Measurements from ENCODE around the gene MR1. TPM values are rescaled to one million over a fixed set of nuclear protein-coding genes. Genes with fewer than 3 reads are reported as not detected.

Gene MR1
- total and polyA plus RNA-seq, 2 of the 13 experiments (the other 11 are each of a cell fraction or from before 2014, with no cell fraction given), result 7.7 to 10.4 TPM

DNA sequence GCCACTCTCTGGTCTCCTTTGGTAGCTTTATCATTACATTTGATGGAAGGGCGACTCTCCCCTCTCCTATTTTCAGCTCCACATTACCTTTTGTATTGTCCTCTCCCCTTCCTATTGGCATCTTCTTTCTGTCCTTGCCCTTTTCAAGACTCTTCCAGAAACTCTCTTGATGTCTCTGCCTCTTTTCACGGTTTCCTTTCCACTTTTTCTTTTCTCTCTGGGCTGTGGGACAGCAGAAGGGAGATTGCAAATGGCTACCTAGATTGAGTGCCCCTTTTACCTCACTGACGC is 72.2 kb downstream of the MR1 start (continued):
- TF ChIP-seq, protein P1, sequence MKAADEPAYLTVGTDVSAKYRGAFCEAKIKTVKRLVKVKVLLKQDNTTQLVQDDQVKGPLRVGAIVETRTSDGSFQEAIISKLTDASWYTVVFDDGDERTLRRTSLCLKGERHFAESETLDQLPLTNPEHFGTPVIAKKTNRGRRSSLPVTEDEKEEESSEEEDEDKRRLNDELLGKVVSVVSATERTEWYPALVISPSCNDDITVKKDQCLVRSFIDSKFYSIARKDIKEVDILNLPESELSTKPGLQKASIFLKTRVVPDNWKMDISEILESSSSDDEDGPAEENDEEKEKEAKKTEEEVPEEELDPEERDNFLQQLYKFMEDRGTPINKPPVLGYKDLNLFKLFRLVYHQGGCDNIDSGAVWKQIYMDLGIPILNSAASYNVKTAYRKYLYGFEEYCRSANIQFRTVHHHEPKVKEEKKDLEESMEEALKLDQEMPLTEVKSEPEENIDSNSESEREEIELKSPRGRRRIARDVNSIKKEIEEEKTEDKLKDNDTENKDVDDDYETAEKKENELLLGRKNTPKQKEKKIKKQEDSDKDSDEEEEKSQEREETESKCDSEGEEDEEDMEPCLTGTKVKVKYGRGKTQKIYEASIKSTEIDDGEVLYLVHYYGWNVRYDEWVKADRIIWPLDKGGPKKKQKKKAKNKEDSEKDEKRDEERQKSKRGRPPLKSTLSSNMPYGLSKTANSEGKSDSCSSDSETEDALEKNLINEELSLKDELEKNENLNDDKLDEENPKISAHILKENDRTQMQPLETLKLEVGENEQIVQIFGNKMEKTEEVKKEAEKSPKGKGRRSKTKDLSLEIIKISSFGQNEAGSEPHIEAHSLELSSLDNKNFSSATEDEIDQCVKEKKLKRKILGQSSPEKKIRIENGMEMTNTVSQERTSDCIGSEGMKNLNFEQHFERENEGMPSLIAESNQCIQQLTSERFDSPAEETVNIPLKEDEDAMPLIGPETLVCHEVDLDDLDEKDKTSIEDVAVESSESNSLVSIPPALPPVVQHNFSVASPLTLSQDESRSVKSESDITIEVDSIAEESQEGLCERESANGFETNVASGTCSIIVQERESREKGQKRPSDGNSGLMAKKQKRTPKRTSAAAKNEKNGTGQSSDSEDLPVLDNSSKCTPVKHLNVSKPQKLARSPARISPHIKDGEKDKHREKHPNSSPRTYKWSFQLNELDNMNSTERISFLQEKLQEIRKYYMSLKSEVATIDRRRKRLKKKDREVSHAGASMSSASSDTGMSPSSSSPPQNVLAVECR (CRISPR knock-in tag; IDR thresholded peaks at IDR 0.05; ENCODE audit: borderline replicate concordance), result no peak
- no peak for TF ChIP-seq MAF1 (CRISPR knock-in tag; IDR thresholded peaks at IDR 0.05; ENCODE audit: borderline replicate concordance)

DNA sequence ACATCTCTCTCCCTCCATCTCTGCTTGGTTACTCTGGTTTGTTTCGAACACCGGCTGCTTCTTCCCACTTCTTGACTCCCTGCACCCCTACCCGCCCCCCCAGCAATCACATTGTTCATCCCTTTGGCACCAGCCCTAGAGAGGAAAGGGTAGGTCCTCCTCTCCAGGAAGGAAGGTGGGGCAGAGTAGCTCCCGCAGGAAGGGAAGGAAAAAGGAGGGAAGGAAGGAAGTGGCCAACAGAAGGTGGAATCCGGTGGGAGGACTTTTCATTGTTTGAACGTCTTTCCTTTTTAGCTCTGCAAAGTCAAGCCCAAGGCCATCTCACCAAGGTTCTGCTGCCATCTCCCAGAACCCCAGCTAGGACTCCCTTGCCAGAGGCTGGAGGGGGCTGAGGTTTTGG is 72.7 kb downstream of the MR1 start:
- Histone ChIP-seq H3K4me3 (replicated peaks in 1 of 3; ENCODE audit: insufficient read depth in 1 of 3, low read depth in 2 of 3, low read length in 3 of 3) (no peak overlapping the region), H3K79me2 (ENCODE audit: insufficient read depth, low read length) (no peaks in the 10 kb centered on the region), H3K4me2 (ENCODE audit: low read depth, low read length) (no peak overlapping the region), H3K36me3 (replicated peaks in 1 of 2; ENCODE audit: control insufficient read depth in 1 of 2, insufficient read depth in 2 of 2, low read length in 2 of 2) (no peaks in the 10 kb centered on the region), H3K27ac (ENCODE audit: extremely low read length, insufficient read depth, low read length) (no peak overlapping the region), H4K20me1 (ENCODE audit: insufficient read depth, low read length) (no peaks in the 10 kb centered on the region), H3K9me3 (ENCODE audit: low read length) (no peaks in the 10 kb centered on the region), H3K9ac (ENCODE audit: insufficient read depth, low read depth, low read length) (no peak overlapping the region), H3K27me3 (ENCODE audit: control insufficient read depth in 1 of 2, insufficient read depth in 2 of 2, low read length in 2 of 2) (peaks cover 0 to 11% of the 10 kb centered on the region in 2 experiments; a peak in 2 of 5 replicates), H2AFZ (ENCODE audit: low read length) (no peak overlapping the region), H3K4me1 (ENCODE audit: insufficient read depth, low read length) (peaks cover 93% of the 10 kb centered on the region)
- 49% methylated on average over 6 of the region's 6 CpGs for WGBS (ENCODE audit: low lambda C conversion rate)
- no peak for DNase-seq (ENCODE audit: low spot score)
- ChIA-PET CTCF (ENCODE audit: low intra/inter-chr PET ratio, low total read pairs) (no interaction called here), POLR2A (interaction anchor here (1.7 to 2.7 kb wide), 5 partner anchors 14 to 29 kb away, joined by 6 to 28 read pairs (median 7); partner anchors contain the start of gene IER5)
- intact Hi-C loops (cut with micrococcal nuclease; ENCODE audit: unreplicated experiment) (no loop called here), in situ Hi-C loops (cut with HindIII; ENCODE audit: extremely low pct_ligation_motif_present, low pct_unique_long_range_greater_than_20kb) (no loop called here)
- no peak for ATAC-seq
- FAIRE-seq, result no peak
- BruUV-seq (replicated peaks), result no TSS peak
- TF ChIP-seq, protein P2, sequence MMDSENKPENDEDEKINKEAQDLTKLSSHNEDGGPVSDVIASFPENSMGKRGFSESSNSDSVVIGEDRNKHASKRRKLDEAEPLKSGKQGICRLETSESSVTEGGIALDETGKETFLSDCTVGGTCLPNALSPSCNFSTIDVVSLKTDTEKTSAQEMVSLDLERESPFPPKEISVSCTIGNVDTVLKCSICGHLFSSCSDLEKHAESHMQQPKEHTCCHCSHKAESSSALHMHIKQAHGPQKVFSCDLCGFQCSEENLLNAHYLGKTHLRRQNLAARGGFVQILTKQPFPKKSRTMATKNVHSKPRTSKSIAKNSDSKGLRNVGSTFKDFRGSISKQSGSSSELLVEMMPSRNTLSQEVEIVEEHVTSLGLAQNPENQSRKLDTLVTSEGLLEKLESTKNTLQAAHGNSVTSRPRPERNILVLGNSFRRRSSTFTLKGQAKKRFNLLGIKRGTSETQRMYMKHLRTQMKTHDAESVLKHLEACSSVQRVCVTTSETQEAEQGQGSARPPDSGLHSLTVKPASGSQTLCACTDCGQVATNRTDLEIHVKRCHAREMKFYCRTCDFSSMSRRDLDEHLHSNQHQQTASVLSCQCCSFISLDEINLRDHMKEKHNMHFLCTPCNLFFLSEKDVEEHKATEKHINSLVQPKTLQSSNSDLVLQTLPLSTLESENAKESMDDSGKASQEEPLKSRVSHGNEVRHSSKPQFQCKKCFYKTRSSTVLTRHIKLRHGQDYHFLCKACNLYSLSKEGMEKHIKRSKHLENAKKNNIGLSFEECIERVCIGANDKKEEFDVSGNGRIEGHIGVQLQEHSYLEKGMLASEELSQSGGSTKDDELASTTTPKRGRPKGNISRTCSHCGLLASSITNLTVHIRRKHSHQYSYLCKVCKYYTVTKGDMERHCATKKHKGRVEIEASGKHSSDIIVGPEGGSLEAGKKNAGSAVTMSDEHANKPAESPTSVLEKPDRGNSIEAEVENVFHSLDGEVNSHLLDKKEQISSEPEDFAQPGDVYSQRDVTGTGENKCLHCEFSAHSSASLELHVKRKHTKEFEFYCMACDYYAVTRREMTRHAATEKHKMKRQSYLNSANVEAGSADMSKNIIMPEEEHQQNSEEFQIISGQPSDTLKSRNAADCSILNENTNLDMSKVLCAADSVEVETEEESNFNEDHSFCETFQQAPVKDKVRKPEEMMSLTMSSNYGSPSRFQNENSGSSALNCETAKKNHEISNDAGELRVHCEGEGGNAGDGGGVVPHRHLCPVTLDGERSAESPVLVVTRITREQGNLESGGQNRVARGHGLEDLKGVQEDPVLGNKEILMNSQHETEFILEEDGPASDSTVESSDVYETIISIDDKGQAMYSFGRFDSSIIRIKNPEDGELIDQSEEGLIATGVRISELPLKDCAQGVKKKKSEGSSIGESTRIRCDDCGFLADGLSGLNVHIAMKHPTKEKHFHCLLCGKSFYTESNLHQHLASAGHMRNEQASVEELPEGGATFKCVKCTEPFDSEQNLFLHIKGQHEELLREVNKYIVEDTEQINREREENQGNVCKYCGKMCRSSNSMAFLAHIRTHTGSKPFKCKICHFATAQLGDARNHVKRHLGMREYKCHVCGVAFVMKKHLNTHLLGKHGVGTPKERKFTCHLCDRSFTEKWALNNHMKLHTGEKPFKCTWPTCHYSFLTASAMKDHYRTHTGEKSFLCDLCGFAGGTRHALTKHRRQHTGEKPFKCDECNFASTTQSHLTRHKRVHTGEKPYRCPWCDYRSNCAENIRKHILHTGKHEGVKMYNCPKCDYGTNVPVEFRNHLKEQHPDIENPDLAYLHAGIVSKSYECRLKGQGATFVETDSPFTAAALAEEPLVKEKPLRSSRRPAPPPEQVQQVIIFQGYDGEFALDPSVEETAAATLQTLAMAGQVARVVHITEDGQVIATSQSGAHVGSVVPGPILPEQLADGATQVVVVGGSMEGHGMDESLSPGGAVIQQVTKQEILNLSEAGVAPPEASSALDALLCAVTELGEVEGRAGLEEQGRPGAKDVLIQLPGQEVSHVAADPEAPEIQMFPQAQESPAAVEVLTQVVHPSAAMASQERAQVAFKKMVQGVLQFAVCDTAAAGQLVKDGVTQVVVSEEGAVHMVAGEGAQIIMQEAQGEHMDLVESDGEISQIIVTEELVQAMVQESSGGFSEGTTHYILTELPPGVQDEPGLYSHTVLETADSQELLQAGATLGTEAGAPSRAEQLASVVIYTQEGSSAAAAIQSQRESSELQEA (CRISPR knock-in tag; IDR thresholded peaks at IDR 0.05; ENCODE audit: not compliant biosample characterization), result no peak
- TF ChIP-seq U2AF1 (optimal IDR thresholded peaks at IDR 0.05; ENCODE audit: low read depth, low read length) (no peak), JARID2 (CRISPR knock-in tag; IDR thresholded peaks at IDR 0.05; ENCODE audit: insufficient replicate concordance) (no peak), ZNF335 (CRISPR knock-in tag; IDR thresholded peaks at IDR 0.05) (no peak), TCF7L2 (IDR thresholded peaks at IDR 0.05; ENCODE audit: low read depth, low read length) (no peak), MAFF (IDR thresholded peaks at IDR 0.05; ENCODE audit: low read depth, low read length) (no peak)
- TF ChIP-seq, protein P3, sequence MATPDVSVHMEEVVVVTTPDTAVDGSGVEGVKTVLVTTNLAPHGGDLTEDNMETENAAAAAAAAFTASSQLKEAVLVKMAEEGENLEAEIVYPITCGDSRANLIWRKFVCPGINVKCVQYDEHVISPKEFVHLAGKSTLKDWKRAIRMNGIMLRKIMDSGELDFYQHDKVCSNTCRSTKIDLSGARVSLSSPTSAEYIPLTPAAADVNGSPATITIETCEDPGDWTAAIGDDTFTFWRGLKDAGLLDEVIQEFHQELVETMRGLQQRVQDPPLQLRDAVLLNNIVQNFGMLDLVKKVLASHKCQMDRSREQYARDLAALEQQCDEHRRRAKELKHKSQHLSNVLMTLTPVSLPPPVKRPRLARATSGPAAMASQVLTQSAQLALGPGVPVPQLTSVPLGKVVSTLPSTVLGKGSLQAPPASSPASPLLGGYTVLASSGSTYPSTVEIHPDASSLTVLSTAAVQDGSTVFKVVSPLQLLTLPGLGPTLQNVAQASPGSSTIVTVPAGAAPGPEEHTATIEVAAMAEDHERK (CRISPR knock-in tag; IDR thresholded peaks at IDR 0.05; ENCODE audit: low read depth), result no peak
